ENCODE data around the gene NPR1. TPM values are rescaled to one million over a fixed set of nuclear protein-coding genes. Genes with fewer than 3 reads are reported as not detected.
"Not testable (repeated sequence)": the region's sequence is repeated elsewhere in the genome, so short reads cannot be mapped to it uniquely, and the experiment has no call there.

The NPR1 gene
- polyA plus RNA-seq, 3 donors, result 72.5 to 77.7 (median 76.0) TPM

DNA sequence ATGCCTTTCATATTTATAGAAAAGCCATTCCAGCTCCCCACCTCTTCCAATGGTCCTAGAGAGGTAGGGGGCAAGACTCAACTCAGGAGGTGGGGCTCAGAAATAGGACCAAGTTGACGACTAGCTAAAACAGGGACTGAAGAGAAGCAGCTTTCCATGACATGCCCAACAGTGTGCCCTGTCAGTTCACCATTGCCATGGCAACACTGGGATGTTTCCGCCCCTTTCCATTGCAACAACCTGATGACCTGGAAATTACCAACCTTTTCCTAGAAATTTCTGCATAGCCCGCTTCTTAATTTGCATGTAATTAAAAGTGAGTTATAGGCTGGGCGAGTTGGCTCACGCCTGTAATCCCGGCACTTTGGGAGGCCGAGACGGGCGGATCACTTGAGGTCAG, 27.0 kb downstream of the NPR1 start:
- no peak for DNase-seq

DNA sequence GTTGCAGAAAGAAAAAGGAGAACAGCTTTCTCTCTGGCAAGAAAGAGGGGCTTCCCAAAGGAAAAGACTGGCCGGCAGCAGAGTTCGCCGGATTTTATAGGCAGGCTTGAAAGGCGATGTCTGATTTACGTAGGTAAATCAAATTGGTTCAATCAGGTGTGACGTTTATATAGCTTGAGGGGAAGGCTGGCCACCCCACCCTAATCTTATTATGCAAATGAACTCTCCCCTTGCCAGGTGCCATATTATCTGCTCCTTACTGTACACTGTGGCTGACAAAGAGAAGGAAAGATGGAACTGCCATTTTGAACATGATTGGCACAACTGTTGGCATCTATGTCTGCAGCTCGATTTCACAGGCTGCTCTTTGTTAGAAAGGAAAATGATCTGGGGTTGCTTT, 32.5 kb downstream of the NPR1 start:
- no peak for DNase-seq

DNA sequence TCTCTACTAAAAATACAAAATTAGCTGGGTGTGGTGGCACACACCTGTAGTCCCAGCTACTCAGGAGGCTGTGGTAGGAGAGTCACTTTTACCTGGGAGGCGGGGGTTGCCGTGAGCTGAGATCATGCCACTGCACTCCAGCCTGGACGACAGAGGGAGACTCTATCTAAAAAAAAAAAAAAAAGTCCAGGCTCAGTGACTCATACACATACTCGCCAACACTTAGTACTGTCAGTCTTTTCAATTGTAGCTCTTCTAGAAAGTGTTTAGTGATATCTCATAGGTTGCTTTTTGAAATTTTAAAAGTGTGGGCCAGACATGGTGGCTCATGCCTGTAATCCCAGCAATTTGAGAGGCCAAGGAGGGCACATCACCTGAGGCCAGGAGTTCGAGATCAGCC, 37.7 kb downstream of the NPR1 start:
- DNase-seq, result not testable (repeated sequence)

- DNase-seq, result no peak
These were observed 38.8 kb downstream of the NPR1 start for GRCh38 chr1:153717330-153717729.

DNA sequence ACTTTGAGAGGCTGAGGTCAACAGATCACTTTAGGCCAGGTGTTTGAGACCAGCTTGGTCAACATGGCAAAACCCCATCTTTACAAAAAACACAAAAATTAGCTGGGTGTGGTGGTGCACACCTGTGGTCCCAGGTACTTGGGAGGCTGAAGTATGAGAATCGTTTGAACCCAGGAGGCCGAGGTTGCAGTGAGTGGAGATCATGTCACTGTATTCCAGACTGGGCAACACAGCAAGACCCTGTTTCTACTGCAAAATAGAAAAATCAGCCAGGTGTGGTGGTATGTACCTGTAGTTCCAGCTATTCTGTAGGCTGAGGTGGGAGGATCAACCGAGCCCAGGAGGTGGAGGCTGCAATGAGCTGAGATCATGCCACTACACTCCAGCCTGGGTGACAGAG, 45.2 kb downstream of the NPR1 start:
- DNase-seq, result no peak

DNA sequence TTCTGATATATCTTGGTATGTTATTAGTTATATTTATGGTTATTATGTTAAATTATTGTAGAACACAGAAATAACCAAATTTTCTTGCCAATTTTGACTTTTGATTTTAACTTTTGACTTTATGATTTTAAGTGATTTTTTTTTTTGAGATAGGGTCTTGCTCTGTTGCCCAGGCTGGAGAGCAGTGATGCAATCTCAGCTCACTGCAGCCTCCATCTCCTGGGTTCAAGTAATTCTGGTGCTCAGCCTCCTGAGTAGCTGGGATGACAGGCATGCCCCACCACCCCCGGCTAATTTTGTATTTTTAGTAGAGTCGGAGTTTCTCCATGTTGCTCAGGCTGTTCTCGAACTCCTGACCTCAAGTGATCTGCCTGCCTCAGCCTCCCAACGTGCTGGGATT, 46.1 kb downstream of the NPR1 start:
- DNase-seq, result not testable (repeated sequence)

GRCh38 chr1:153727463-153728304, 49.2 kb downstream of the NPR1 start, which contains the start of gene INTS3:
Gene INTS3, plus strand, starts transcription at chr1:153728050. Its CDS starts 585 bp downstream, at chr1:153728635.
- DNase-seq, result peak; percentile 100

- DNase-seq, result no peak
These were observed 50.0 kb downstream of the NPR1 start for GRCh38 chr1:153728305-153729066.

GRCh38 chr1:153730468-153730988, 52.0 kb downstream of the NPR1 start:
- no peak for DNase-seq

- no peak for DNase-seq
These were observed 55.5 kb downstream of the NPR1 start for GRCh38 chr1:153733970-153734369.

- no peak for DNase-seq
These were observed 56.1 kb downstream of the NPR1 start for GRCh38 chr1:153734396-153735089.

- DNase-seq, result no peak
These were observed 56.6 kb downstream of the NPR1 start for GRCh38 chr1:153735090-153735420.

GRCh38 chr1:153741986-153742385, 63.5 kb downstream of the NPR1 start:
- peak; percentile 86 for DNase-seq

GRCh38 chr1:153742411-153743142, 64.1 kb downstream of the NPR1 start:
- DNase-seq, result peak; percentile 64

Other genes with a start within 250 kb of the NPR1 start
- gene S100A7, start 218.0 kb upstream of the NPR1 start, polyA plus RNA-seq (ENCODE audit: insufficient read length in 3 of 3), result under 1 TPM in 1 of 3 donors, not detected in 2; 0.98 TPM
- 100 to 1,000 TPM; 208 to 240 (median 221) TPM for gene S100A6, start 142.7 kb upstream of the NPR1 start, polyA plus RNA-seq (ENCODE audit: insufficient read length in 3 of 3)
- gene S100A5, start 137.8 kb upstream of the NPR1 start, polyA plus RNA-seq (ENCODE audit: insufficient read length in 3 of 3), result 1 to 10 TPM; 1.1 to 1.4 (median 1.2) TPM
- 10 to 100 TPM; 31.7 to 34.9 (median 31.7) TPM for gene S100A4, start 132.9 kb upstream of the NPR1 start, polyA plus RNA-seq (ENCODE audit: insufficient read length in 3 of 3)
- gene S100A3, start 129.4 kb upstream of the NPR1 start, polyA plus RNA-seq (ENCODE audit: insufficient read length in 3 of 3), result under 1 TPM in 1 of 3 donors, not detected in 2; 0.19 TPM
- 1 to 10 TPM; 5.8 to 7.9 (median 6.8) TPM for gene S100A2, start 112.8 kb upstream of the NPR1 start, polyA plus RNA-seq (ENCODE audit: insufficient read length in 3 of 3)
- gene S100A16, start 65.6 kb upstream of the NPR1 start, polyA plus RNA-seq (ENCODE audit: insufficient read length in 3 of 3), result 100 to 1,000 TPM; 108 to 123 (median 116) TPM
- gene S100A14, start 62.4 kb upstream of the NPR1 start, polyA plus RNA-seq (ENCODE audit: insufficient read length in 3 of 3), result 10 to 100 TPM; 17.2 to 19.6 (median 18.9) TPM
- 100 to 1,000 TPM; 164 to 188 (median 168) TPM for gene S100A13, start 51.2 kb upstream of the NPR1 start, polyA plus RNA-seq (ENCODE audit: insufficient read length in 3 of 3)
- 10 to 100 TPM; 21.0 to 29.1 (median 26.7) TPM for gene S100A1, start 50.3 kb upstream of the NPR1 start, polyA plus RNA-seq (ENCODE audit: insufficient read length in 3 of 3)
- 100 to 1,000 TPM; 118 to 155 (median 145) TPM for gene CHTOP, start 44.6 kb upstream of the NPR1 start, polyA plus RNA-seq (ENCODE audit: insufficient read length in 3 of 3)
- 10 to 100 TPM; 55.1 to 57.5 (median 56.7) TPM for gene SNAPIN, start 20.0 kb upstream of the NPR1 start, polyA plus RNA-seq (ENCODE audit: insufficient read length in 3 of 3)
- 100 to 1,000 TPM; 263 to 318 (median 292) TPM for gene ILF2, start 7.7 kb upstream of the NPR1 start, polyA plus RNA-seq (ENCODE audit: insufficient read length in 3 of 3)
- 100 to 1,000 TPM; 103 to 160 (median 134) TPM for gene INTS3, start 49.4 kb downstream of the NPR1 start, polyA plus RNA-seq (ENCODE audit: insufficient read length in 3 of 3)
- 10 to 100 TPM; 36.4 to 44.4 (median 40.0) TPM for gene SLC27A3, start 96.7 kb downstream of the NPR1 start, polyA plus RNA-seq (ENCODE audit: insufficient read length in 3 of 3)
- 10 to 100 TPM; 25.5 to 38.5 (median 34.4) TPM for gene GATAD2B, start 244.3 kb downstream of the NPR1 start, polyA plus RNA-seq (ENCODE audit: insufficient read length in 3 of 3)